Breast epithelium (tissue), 3 donors: ENCODE measurements around the gene YPEL5.

Experiments
- POLR2A ChIP-seq: fragments of 450-650 bp; IDR thresholded peaks from one replicate; pipeline ENCODE4 v1.6.1; 2016; ENCODE audit warnings: antibody characterized with exemption, mild to moderate bottlenecking, moderate library complexity
- POLR2AphosphoS5 ChIP-seq, 3 donors: sonication (generic); formaldehyde crosslinking; IDR thresholded peaks; one replicate each; pipeline ENCODE4 v1.6.1; 2017; ENCODE audit warnings: antibody characterized with exemption in 3 of 3
- TF ChIP-seq, protein P1 (sequence below), 3 donors: fragments of 450-650 bp; IDR thresholded peaks; one replicate each; pipeline ENCODE4 v1.5.1; 2016 to 2017; ENCODE audit warnings: antibody characterized with exemption in 3 of 3, mild to moderate bottlenecking in 3 of 3, moderate library complexity in 3 of 3

GRCh38 chr2:30157616-30158015, 10.8 kb downstream of the YPEL5 start:
- TF ChIP-seq, protein P1, sequence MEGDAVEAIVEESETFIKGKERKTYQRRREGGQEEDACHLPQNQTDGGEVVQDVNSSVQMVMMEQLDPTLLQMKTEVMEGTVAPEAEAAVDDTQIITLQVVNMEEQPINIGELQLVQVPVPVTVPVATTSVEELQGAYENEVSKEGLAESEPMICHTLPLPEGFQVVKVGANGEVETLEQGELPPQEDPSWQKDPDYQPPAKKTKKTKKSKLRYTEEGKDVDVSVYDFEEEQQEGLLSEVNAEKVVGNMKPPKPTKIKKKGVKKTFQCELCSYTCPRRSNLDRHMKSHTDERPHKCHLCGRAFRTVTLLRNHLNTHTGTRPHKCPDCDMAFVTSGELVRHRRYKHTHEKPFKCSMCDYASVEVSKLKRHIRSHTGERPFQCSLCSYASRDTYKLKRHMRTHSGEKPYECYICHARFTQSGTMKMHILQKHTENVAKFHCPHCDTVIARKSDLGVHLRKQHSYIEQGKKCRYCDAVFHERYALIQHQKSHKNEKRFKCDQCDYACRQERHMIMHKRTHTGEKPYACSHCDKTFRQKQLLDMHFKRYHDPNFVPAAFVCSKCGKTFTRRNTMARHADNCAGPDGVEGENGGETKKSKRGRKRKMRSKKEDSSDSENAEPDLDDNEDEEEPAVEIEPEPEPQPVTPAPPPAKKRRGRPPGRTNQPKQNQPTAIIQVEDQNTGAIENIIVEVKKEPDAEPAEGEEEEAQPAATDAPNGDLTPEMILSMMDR (IDR thresholded peaks at IDR 0.05): no peak
- no peak for TF ChIP-seq POLR2A
- TF ChIP-seq POLR2AphosphoS5 (IDR thresholded peaks at IDR 0.05): no peak
